A549 (cell line): ENCODE results near the gene MACROD1. TPM values are rescaled to one million over a fixed set of nuclear protein-coding genes. Genes with fewer than 3 reads are reported as not detected.

Experiments
- ATAC-seq, 2 experiments: fragments of 200-7000 bp in 1 of 2; fragments of >200 bp in 1 of 2; cut with Nextera tagmentation in 1 of 2; cut with Tn5 transposase in 1 of 2; 3 replicates each; pipeline versions ENCODE4 v1.8.0 to v1.9.1; 2018 to 2020; ENCODE audit warnings: mild to moderate bottlenecking in 1 of 2, moderate library complexity in 1 of 2
- CTCF ChIA-PET: fragments of 300-600 bp; sonication (Branson Sonifier 250); formaldehyde crosslinking; extraction: SDS; loops from one replicate; lab custom pipeline; 2021; ENCODE audit warnings: antibody characterized with exemption, inconsistent platforms; lab: Yijun Ruan, JAX
- POLR2A ChIA-PET: fragments of 350-600 bp; formaldehyde crosslinking; extraction: SDS; loops from one replicate; lab custom pipeline; 2021; ENCODE audit warnings: antibody characterized with exemption, inconsistent platforms; lab: Yijun Ruan, JAX
- DNase-seq, 2 experiments: peaks; one replicate each; pipeline versions ENCODE4 v3.0.0 to v3.0.0-alpha.2; 2011 to 2016; ENCODE audit warnings: low read depth in 1 of 2, low spot score in 1 of 2
- FAIRE-seq: peaks from 2 replicates; lab custom pipeline; 2011; peaks lifted over from hg19 to GRCh38; lab: Jason Lieb, UNC
- H3K27ac ChIP-seq, 2 experiments: fragments of >200 bp; sonication (Bioruptor Twin); formaldehyde crosslinking; 3 replicates each; pipeline ENCODE4 v1.5.1; 2016 to 2017
- H3K4me1 ChIP-seq: fragments of >200 bp; sonication (Bioruptor Twin); formaldehyde crosslinking; 3 replicates; pipeline ENCODE4 v1.6.1; 2016
- H3K4me2 ChIP-seq: fragments of >200 bp; sonication (Bioruptor Twin); formaldehyde crosslinking; 3 replicates; pipeline ENCODE4 v1.6.1; 2016
- H3K4me3 ChIP-seq: fragments of >200 bp; sonication (Bioruptor Twin); formaldehyde crosslinking; 3 replicates; pipeline ENCODE4 v1.5.1; 2016
- H3K9me3 ChIP-seq: fragments of >200 bp; sonication (Bioruptor Twin); formaldehyde crosslinking; 3 replicates; pipeline ENCODE4 v1.6.1; 2016
- ATOH8 ChIP-seq: fragments of 250-450 bp; sonication (Bioruptor Pico); IDR thresholded peaks from 2 replicates; pipeline ENCODE4 v1.5.0; 2020; ENCODE audit warnings: low read depth, mild to moderate bottlenecking, moderate library complexity
- CEBPB ChIP-seq, 2 experiments: fragments of >200 bp in 1 of 2; sonication (Bioruptor Twin) in 1 of 2; formaldehyde crosslinking in 1 of 2; IDR thresholded peaks; 2 replicates each; pipeline ENCODE4 v1.6.1; 2012 to 2016
- EHF ChIP-seq: fragments of 250-450 bp; sonication (Bioruptor Pico); IDR thresholded peaks from 2 replicates; pipeline ENCODE4 v1.5.0; 2020; ENCODE audit warnings: mild to moderate bottlenecking
- FOSL2 ChIP-seq, 2 experiments: fragments of 450-650 bp in 1 of 2; fragments of >200 bp in 1 of 2; sonication (Bioruptor Twin) in 1 of 2; formaldehyde crosslinking; IDR thresholded peaks; 2 replicates each; pipeline versions ENCODE4 v1.5.0 to v1.6.1; 2016 to 2020; ENCODE audit warnings: mild to moderate bottlenecking in 1 of 2, moderate library complexity in 1 of 2
- HOXB13 ChIP-seq: fragments of 250-450 bp; sonication (Bioruptor Pico); IDR thresholded peaks from 2 replicates; pipeline ENCODE4 v1.5.0; 2020; ENCODE audit warnings: low read depth, mild to moderate bottlenecking, moderate library complexity
- HOXB5 ChIP-seq: fragments of 250-450 bp; sonication (Bioruptor Pico); IDR thresholded peaks from 2 replicates; pipeline ENCODE4 v1.5.0; 2020; ENCODE audit warnings: mild to moderate bottlenecking, moderate library complexity
- MAFK ChIP-seq: fragments of 450-650 bp; IDR thresholded peaks from 2 replicates; pipeline ENCODE4 v1.6.1; 2014; ENCODE audit not compliant: partially characterized antibody
- NPAS2 ChIP-seq: fragments of 250-450 bp; sonication (Bioruptor Pico); IDR thresholded peaks from 2 replicates; pipeline ENCODE4 v1.8.0; 2022; ENCODE audit warnings: mild to moderate bottlenecking, moderate library complexity, borderline replicate concordance
- RAD21 ChIP-seq, 2 experiments: fragments of >200 bp in 1 of 2; sonication (Bioruptor Twin) in 1 of 2; formaldehyde crosslinking in 1 of 2; IDR thresholded peaks in 1 of 2; conservative IDR thresholded peaks in 1 of 2; 2 replicates in 1 of 2; 3 replicates in 1 of 2; pipeline ENCODE4 v1.6.1; 2012 to 2018; ENCODE audit warnings: inconsistent platforms in 1 of 2
- REST ChIP-seq: fragments of 200-600 bp; sonication (generic); IDR thresholded peaks from 2 replicates; pipeline ENCODE4 v1.6.1; 2016; ENCODE audit warnings: antibody characterized with exemption, mild to moderate bottlenecking, moderate library complexity
- WGBS: methylation state at CpG from one replicate; pipeline ENCODE4 v1.1.6; 2017; ENCODE audit errors: missing lambda C conversion rate; 5-methylcytosine and 5-hydroxymethylcytosine counted together
- polyA plus RNA-seq, 4 experiments: library from polyadenylated mRNA; depleted of rRNA in 3 of 4; stranded (reverse); fragments of >200 nt; fragmentation: RNase III in 1 of 4; extraction: RNeasy Plus Mini Kit Qiagen cat#74134 plus additional on column Dnase treatment in 1 of 4; gene quantifications; 2 replicates in 3 of 4; 3 replicates in 1 of 4; pipeline ENCODE4 v1.2.3, GENCODE V29; 2011 to 2017

The MACROD1 gene
- polyA plus RNA-seq, 2 of the 4 experiments (the other 2 are of a cell fraction), result 15.1 to 16.6 TPM

- WGBS, result 68% methylated on average over 12 of the region's 12 CpGs
- Histone ChIP-seq H3K4me2 (no peak overlapping the region), H3K4me1 (no peaks in the 10 kb centered on the region), H3K9me3 (no peaks in the 10 kb centered on the region), H3K27ac (no peak overlapping the region), H3K4me3 (no peak overlapping the region)
- ATAC-seq, result no peak
- TF ChIP-seq RAD21 (conservative IDR thresholded peaks at IDR 0.05 in 1 of 2, IDR thresholded peaks at IDR 0.05 in 1 of 2) (no peak), REST (no peak)
- no peak for DNase-seq
- ChIA-PET POLR2A (no interaction called here), CTCF (interaction anchor here (0.9 to 1.5 kb wide), 4 partner anchors 8 to 233 kb away, joined by 3 to 4 read pairs (median 4); no protein-coding TSS in a partner anchor)
- FAIRE-seq, result no peak
Measured at GRCh38 chr11:64070314-64070681, 95.6 kb downstream of the MACROD1 start.

GRCh38 chr11:64069401-64070313, 96.3 kb downstream of the MACROD1 start:
- DNase-seq (no peak), FAIRE-seq (no peak), ATAC-seq (no peak)
- no peaks in the 10 kb centered on the region for H3K9me3 ChIP-seq
- POLR2A ChIA-PET, result no interaction called here
- no peak overlapping the region for H3K4me3 ChIP-seq
- WGBS, result 79% methylated on average over 21 of the region's 23 CpGs
- CTCF ChIA-PET, result interaction anchor here (0.9 to 1.3 kb wide), 3 partner anchors 78 to 232 kb away, joined by 3 to 4 read pairs (median 3); no protein-coding TSS in a partner anchor
- TF ChIP-seq NPAS2 (CRISPR knock-in tag) (no peak), CEBPB (IDR thresholded peaks at IDR 0.05) (no peak), HOXB13 (CRISPR knock-in tag) (no peak), ATOH8 (CRISPR knock-in tag) (no peak), MAFK (no peak), HOXB5 (CRISPR knock-in tag) (no peak), FOSL2 (IDR thresholded peaks at IDR 0.05) (no peak), FOSL2 (CRISPR knock-in tag; IDR thresholded peaks at IDR 0.05) (no peak), REST (no peak), EHF (CRISPR knock-in tag) (no peak)
- H3K4me2 ChIP-seq, result no peak overlapping the region
- no peak overlapping the region for H3K27ac ChIP-seq
- no peaks in the 10 kb centered on the region for H3K4me1 ChIP-seq
